ENCODE data around the gene DPYD.

The DPYD gene

GRCh38 chr1:97845805-97846204, 75.0 kb downstream of the DPYD start:
- ChIA-PET CTCF (no interaction called here), POLR2A (no interaction called here)

DNA sequence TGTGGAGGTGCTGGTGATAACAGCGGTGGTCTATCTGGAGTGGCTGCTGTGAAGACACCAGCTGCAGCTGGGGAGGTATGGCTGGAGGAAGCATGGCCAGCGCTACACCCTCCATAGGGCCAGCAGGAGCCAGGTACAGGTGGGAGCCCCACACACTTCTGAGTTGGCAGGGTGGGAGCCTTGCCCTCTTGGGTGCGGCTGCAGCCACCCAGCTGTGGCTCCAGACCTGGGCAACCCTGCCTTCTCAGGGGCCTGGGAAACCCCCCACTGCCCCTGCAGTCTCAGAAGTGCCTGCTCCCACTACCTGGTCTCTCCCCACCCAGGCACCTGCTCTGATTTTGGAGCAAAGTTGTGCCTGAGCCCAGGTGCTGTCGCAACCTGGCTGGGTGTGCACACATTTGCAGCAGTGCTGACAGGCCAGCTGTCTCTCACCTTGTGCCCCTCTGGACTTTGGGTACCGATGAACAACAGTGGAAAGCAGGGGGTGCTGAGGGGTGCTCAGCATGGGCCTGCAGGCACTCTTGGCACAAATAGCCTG, 76.2 kb downstream of the DPYD start:
- DNase-seq (ENCODE audit: extremely low spot score) = no peak
- POLR2A ChIA-PET = interaction anchor here (1.2 kb wide), 1 partner anchor 76 kb away, joined by 3 read pairs; the partner anchor contains the start of gene DPYD
- CTCF ChIA-PET = no interaction called here
- no peak for TF ChIP-seq BHLHE40 (IDR thresholded peaks at IDR 0.05; ENCODE audit: borderline replicate concordance)
- no peak for TF ChIP-seq PKNOX1 (IDR thresholded peaks at IDR 0.05)
- TF ChIP-seq ZNF384 (IDR thresholded peaks at IDR 0.05) = no peak
- TF ChIP-seq ELF4 (IDR thresholded peaks at IDR 0.05) = no peak
- TF ChIP-seq L3MBTL2 (conservative IDR thresholded peaks at IDR 0.05) = no peak
- TF ChIP-seq ARNT (IDR thresholded peaks at IDR 0.05) = no peak

More at GRCh38 chr1:97845805-97846204, 75.0 kb downstream of the DPYD start:
- DNase-seq (ENCODE audit: extremely low spot score) = no peak
- TF ChIP-seq L3MBTL2 (conservative IDR thresholded peaks at IDR 0.05) (no peak), FOXA1 (IDR thresholded peaks at IDR 0.05) (no peak), TARDBP (IDR thresholded peaks at IDR 0.05) (no peak), ZNF384 (IDR thresholded peaks at IDR 0.05) (no peak), LEF1 (IDR thresholded peaks at IDR 0.05; ENCODE audit: borderline replicate concordance) (no peak), SUZ12 (IDR thresholded peaks at IDR 0.05) (no peak), HDGF (IDR thresholded peaks at IDR 0.05; ENCODE audit: borderline replicate concordance) (no peak)

- TF ChIP-seq SUZ12 (IDR thresholded peaks at IDR 0.05) (no peak), HDGF (IDR thresholded peaks at IDR 0.05; ENCODE audit: borderline replicate concordance) (no peak), PKNOX1 (IDR thresholded peaks at IDR 0.05) (no peak), ELF4 (IDR thresholded peaks at IDR 0.05) (no peak), FOXK2 (IDR thresholded peaks at IDR 0.05) (no peak), NFRKB (IDR thresholded peaks at IDR 0.05) (no peak), BHLHE40 (IDR thresholded peaks at IDR 0.05; ENCODE audit: borderline replicate concordance) (no peak), FOXM1 (IDR thresholded peaks at IDR 0.05; ENCODE audit: borderline replicate concordance) (no peak), L3MBTL2 (conservative IDR thresholded peaks at IDR 0.05) (no peak), ZNF384 (IDR thresholded peaks at IDR 0.05) (no peak), TARDBP (IDR thresholded peaks at IDR 0.05) (no peak), LEF1 (IDR thresholded peaks at IDR 0.05; ENCODE audit: borderline replicate concordance) (no peak), ARNT (IDR thresholded peaks at IDR 0.05) (no peak)
- POLR2A ChIA-PET = no interaction called here
- CTCF ChIA-PET = no interaction called here
- DNase-seq (ENCODE audit: extremely low spot score) = no peak
Measured at GRCh38 chr1:97841338-97841737, 79.5 kb downstream of the DPYD start.

GRCh38 chr1:97837161-97837560, 83.7 kb downstream of the DPYD start:
- ChIA-PET POLR2A (no interaction called here), CTCF (no interaction called here)
- TF ChIP-seq ZNF384 (IDR thresholded peaks at IDR 0.05) (no peak), TARDBP (IDR thresholded peaks at IDR 0.05) (no peak), FOXA1 (IDR thresholded peaks at IDR 0.05) (no peak), FOXK2 (IDR thresholded peaks at IDR 0.05) (no peak), LEF1 (IDR thresholded peaks at IDR 0.05; ENCODE audit: borderline replicate concordance) (no peak), SP1 (IDR thresholded peaks at IDR 0.05) (no peak), SUZ12 (IDR thresholded peaks at IDR 0.05) (no peak), BHLHE40 (IDR thresholded peaks at IDR 0.05; ENCODE audit: borderline replicate concordance) (no peak), NFRKB (IDR thresholded peaks at IDR 0.05) (no peak), HDGF (IDR thresholded peaks at IDR 0.05; ENCODE audit: borderline replicate concordance) (no peak), ARNT (IDR thresholded peaks at IDR 0.05) (no peak), ELF4 (IDR thresholded peaks at IDR 0.05) (no peak), FOXM1 (IDR thresholded peaks at IDR 0.05; ENCODE audit: borderline replicate concordance) (no peak), L3MBTL2 (conservative IDR thresholded peaks at IDR 0.05) (no peak), CTBP1 (IDR thresholded peaks at IDR 0.05; ENCODE audit: borderline replicate concordance) (no peak), PKNOX1 (IDR thresholded peaks at IDR 0.05) (no peak)
- no peak for DNase-seq (ENCODE audit: extremely low spot score)

- TF ChIP-seq FOXA1 (IDR thresholded peaks at IDR 0.05) (no peak), CTBP1 (IDR thresholded peaks at IDR 0.05; ENCODE audit: borderline replicate concordance) (no peak), SUZ12 (IDR thresholded peaks at IDR 0.05) (no peak), LEF1 (IDR thresholded peaks at IDR 0.05; ENCODE audit: borderline replicate concordance) (no peak)
- CTCF ChIA-PET = no interaction called here
- no peak for DNase-seq (ENCODE audit: extremely low spot score)
- POLR2A ChIA-PET = no interaction called here
Measured at GRCh38 chr1:97834899-97835298, 85.9 kb downstream of the DPYD start.

GRCh38 chr1:97833881-97834280, 87.0 kb downstream of the DPYD start:
- TF ChIP-seq PKNOX1 (IDR thresholded peaks at IDR 0.05) = no peak
- no peak for TF ChIP-seq LEF1 (IDR thresholded peaks at IDR 0.05; ENCODE audit: borderline replicate concordance)
- TF ChIP-seq CTBP1 (IDR thresholded peaks at IDR 0.05; ENCODE audit: borderline replicate concordance) = no peak
- no peak for TF ChIP-seq SP1 (IDR thresholded peaks at IDR 0.05)
- TF ChIP-seq NFRKB (IDR thresholded peaks at IDR 0.05) = no peak
- TF ChIP-seq BHLHE40 (IDR thresholded peaks at IDR 0.05; ENCODE audit: borderline replicate concordance) = no peak
- TF ChIP-seq FOXA1 (IDR thresholded peaks at IDR 0.05) = no peak
- no peak for TF ChIP-seq ZNF384 (IDR thresholded peaks at IDR 0.05)
- TF ChIP-seq ARNT (IDR thresholded peaks at IDR 0.05) = no peak
- no peak for TF ChIP-seq FOXM1 (IDR thresholded peaks at IDR 0.05; ENCODE audit: borderline replicate concordance)
- no peak for TF ChIP-seq HDGF (IDR thresholded peaks at IDR 0.05; ENCODE audit: borderline replicate concordance)
- TF ChIP-seq TARDBP (IDR thresholded peaks at IDR 0.05) = no peak
- TF ChIP-seq SUZ12 (IDR thresholded peaks at IDR 0.05) = no peak
- TF ChIP-seq FOXK2 (IDR thresholded peaks at IDR 0.05) = no peak
- TF ChIP-seq ELF4 (IDR thresholded peaks at IDR 0.05) = no peak
- TF ChIP-seq L3MBTL2 (conservative IDR thresholded peaks at IDR 0.05) = no peak
- CTCF ChIA-PET = no interaction called here
- DNase-seq (ENCODE audit: extremely low spot score) = no peak

More at GRCh38 chr1:97833881-97834280, 87.0 kb downstream of the DPYD start:
- POLR2A ChIA-PET = no interaction called here

Data from HEK293T (cell line).